ES-I3 (cell line): ENCODE measurements around the gene SYT17.

ENCODE experiments used
- H3K36me3 ChIP-seq: 2 replicates; pipeline ENCODE4 v1.6.1; 2013; ENCODE audit warnings: mild to moderate bottlenecking, low read length, control low read depth, moderate library complexity; ENCODE audit not compliant: insufficient read depth
- H3K4me1 ChIP-seq: 2 replicates; pipeline ENCODE4 v1.6.1; 2013; ENCODE audit warnings: mild to moderate bottlenecking, control low read depth, low read length; ENCODE audit not compliant: insufficient read depth
- H3K9ac ChIP-seq: 2 replicates; pipeline ENCODE4 v1.6.1; 2013; ENCODE audit warnings: low read depth, mild to moderate bottlenecking, low read length, moderate library complexity
- H3K9me3 ChIP-seq: 2 replicates; pipeline ENCODE4 v1.6.1; 2013; ENCODE audit warnings: mild to moderate bottlenecking, low read length, moderate library complexity; ENCODE audit not compliant: control insufficient read depth, insufficient read depth

The SYT17 gene, protein sequence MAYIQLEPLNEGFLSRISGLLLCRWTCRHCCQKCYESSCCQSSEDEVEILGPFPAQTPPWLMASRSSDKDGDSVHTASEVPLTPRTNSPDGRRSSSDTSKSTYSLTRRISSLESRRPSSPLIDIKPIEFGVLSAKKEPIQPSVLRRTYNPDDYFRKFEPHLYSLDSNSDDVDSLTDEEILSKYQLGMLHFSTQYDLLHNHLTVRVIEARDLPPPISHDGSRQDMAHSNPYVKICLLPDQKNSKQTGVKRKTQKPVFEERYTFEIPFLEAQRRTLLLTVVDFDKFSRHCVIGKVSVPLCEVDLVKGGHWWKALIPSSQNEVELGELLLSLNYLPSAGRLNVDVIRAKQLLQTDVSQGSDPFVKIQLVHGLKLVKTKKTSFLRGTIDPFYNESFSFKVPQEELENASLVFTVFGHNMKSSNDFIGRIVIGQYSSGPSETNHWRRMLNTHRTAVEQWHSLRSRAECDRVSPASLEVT

DNA sequence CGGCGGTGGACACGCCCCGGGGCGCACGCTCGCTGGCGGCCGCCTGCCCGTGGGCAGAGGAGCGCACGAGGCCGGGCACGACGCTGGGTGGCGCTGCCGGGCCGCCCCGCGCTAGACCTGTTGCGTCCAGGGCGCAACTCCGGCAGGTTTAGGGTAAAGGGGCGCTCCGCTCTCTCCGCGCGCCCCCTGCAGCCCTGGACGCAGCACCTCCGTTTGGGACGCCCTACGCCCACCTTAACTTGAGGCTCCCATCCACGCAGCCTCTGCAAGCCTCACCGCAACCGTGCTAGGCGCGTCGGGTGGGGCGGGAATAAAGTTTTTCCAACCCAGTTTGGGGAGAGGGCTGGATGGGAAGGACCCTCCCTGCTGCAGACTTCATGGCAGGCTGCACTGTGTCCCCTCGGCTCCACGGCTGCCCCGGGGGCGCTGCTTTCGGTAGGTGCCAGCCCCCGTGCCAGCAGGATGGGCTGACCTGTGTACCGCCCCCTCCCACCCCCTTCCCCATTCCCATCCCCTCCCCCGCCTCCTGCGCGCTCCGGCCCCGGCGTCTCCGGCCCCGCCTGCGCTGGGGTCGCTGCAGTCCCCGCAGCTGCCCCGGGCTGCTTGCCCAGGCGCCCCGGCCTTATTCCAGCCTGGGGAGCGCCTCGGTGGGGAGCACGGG is at the start of gene SYT17:
SYT17 (plus strand) TSS at position 531 of the 661 bp plus-strand sequence. CDS start 407 bp downstream, outside the sequence.
- peak within 1 kb of the TSS; percentile 65 for H3K9ac ChIP-seq
- no peaks in the 10 kb centered on the region; the same call in 1 of the 2 replicates for H3K9me3 ChIP-seq
- H3K4me1 ChIP-seq = 0 out of 2 replicates have a peak, but pooled peaks cover under 1% of the 10 kb centered on the region
- H3K36me3 ChIP-seq = no peaks in the 10 kb centered on the region

DNA sequence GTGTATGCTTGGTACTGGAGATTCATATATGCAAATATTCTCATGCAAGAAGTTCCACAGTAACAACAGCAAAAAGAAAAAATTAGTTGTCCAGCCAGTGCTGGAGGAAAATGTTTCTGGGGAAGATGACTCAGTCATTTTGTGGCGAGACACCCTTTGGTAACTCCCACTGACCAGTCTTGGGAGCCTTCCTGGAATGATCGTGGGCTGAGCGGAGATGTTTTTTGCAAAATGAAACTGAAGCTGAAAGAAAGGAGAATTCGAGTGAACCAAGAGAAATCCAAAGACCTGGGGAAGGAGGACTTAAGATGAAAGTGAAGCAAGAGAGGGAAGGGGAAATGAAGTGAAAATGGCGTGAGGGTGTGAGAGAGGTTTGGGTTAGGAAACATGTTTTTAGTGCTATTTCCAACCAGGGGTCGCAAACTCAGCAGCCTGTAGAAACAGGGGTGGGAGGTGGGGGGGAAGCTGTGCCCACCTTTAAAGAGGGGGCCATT is 49.1 kb upstream of the SYT17 start:
- no peak overlapping the region for H3K9ac ChIP-seq
- peaks cover 17% of the 10 kb centered on the region for H3K4me1 ChIP-seq
- no peaks in the 10 kb centered on the region for H3K9me3 ChIP-seq
- no peaks in the 10 kb centered on the region for H3K36me3 ChIP-seq

DNA sequence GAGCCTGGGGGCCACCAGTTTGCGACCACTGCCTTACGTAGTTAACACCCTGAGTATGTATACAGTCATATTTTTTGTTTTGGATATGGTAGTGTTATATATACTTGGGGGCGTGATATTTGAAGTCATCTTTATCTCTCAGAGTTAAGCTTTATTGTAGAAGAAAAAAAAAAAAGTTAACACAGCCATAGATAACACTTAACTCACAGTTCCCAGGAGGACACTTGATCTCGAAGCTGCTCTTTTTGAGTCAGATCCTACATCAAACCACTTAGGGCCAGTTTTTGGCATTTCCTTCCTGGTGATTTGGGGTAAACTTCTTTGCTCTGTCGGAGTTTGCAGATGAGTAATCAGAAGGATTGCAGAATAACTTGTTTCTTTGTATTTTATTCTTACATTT is 48.5 kb upstream of the SYT17 start:
- peaks cover 17% of the 10 kb centered on the region for H3K4me1 ChIP-seq
- H3K9ac ChIP-seq = no peak overlapping the region
- H3K9me3 ChIP-seq = no peaks in the 10 kb centered on the region
- H3K36me3 ChIP-seq = no peaks in the 10 kb centered on the region

DNA sequence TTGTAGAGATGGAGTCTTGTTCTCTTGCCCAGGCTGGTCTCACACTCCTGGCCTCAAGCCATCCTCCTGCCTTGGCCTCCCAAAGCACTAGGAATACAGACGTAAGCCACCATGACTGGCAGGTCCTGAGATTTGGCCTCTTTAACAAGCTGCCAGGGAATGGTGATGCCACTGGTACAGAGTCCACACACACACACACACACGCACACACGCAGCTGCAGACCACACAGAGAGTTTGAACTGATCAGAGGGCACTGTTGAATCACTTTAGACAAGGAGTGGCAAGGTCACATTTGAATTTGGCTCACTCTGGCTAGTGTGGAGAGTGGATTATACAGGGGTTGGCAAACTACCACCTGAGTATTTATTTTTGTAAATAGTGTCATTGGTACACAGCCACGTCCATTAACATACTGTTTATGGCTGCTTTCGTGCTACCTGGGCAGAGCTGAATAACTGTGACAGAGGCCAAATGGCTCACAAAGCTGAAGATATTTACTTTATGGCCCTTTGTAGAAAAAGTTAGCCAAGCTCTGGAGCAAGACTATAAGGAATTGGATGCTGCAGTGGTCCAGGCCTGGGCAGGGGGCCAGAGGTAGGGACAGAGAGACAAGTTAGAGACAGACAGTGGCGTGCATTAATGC is 44.4 kb upstream of the SYT17 start:
- Histone ChIP-seq H3K4me1 (peaks cover 7% of the 10 kb centered on the region), H3K9me3 (no peaks in the 10 kb centered on the region), H3K36me3 (no peaks in the 10 kb centered on the region), H3K9ac (no peak overlapping the region)

DNA sequence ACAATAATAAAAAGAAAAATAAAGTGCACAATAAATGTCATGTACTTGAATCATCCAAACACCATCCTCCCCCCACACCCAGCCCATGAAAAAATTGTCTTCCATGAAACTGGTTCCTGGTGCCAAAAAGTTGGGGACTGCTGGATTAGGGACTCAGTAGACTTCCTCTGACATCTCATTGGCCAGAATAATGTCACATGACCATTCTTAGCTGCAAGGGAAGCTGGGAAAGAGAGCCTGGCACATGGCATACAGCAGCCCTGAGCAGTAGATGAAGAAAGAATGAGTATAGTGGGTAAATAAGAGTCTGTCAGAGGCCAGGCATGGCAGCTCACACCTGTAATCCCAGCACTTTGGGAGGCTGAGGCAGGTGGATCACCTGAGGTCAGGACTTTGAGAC is 41.7 kb upstream of the SYT17 start:
- Histone ChIP-seq H3K36me3 (no peaks in the 10 kb centered on the region), H3K9ac (no peak overlapping the region), H3K4me1 (peaks cover 22% of the 10 kb centered on the region), H3K9me3 (no peaks in the 10 kb centered on the region)

DNA sequence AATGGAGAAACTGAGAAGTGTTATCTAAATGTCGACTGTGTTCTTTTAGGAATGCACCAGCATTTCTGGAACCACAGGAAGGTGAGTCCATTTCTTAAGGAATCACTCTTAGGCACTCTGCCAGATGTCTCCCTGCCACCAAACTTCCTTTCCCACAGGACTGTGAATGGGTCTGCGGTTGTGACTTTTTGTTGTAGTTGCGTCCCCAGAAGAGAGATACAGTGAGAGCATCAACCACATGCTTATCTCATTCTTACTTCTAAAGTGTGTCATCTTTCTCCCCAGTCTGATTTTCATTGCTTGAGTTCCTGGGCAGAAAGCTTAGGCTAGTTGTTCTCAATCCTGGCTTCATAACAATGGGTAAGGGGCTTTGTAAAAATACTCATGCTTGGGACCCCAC is 40.8 kb upstream of the SYT17 start:
- Histone ChIP-seq H3K9ac (no peak overlapping the region), H3K4me1 (peaks cover 29% of the 10 kb centered on the region), H3K9me3 (no peaks in the 10 kb centered on the region), H3K36me3 (no peaks in the 10 kb centered on the region)

DNA sequence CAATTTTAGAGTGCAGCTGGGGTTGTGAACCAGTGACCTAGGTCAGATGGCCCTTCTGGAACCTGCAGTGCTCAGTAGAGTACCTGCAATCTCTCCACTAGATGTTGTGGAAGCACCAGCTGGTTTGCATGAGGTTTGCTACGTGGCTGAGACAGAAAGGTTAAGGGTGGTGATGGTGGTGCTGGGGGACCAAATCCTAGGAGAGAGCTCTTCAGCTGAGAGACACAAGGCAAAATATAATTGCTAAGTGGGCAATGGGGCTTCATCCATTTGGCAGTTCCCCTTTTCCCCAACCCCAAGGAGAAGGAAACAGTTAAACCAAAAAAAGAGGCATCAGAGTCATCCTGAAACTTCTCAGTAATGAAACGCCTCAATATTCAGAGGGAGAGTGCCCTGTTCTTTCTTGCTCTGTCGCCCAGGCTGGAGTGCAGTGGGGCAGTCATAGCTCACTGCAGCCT is 40.3 kb upstream of the SYT17 start:
- no peak overlapping the region for H3K9ac ChIP-seq
- H3K9me3 ChIP-seq = no peaks in the 10 kb centered on the region
- H3K4me1 ChIP-seq = peaks cover 29% of the 10 kb centered on the region
- H3K36me3 ChIP-seq = no peaks in the 10 kb centered on the region

DNA sequence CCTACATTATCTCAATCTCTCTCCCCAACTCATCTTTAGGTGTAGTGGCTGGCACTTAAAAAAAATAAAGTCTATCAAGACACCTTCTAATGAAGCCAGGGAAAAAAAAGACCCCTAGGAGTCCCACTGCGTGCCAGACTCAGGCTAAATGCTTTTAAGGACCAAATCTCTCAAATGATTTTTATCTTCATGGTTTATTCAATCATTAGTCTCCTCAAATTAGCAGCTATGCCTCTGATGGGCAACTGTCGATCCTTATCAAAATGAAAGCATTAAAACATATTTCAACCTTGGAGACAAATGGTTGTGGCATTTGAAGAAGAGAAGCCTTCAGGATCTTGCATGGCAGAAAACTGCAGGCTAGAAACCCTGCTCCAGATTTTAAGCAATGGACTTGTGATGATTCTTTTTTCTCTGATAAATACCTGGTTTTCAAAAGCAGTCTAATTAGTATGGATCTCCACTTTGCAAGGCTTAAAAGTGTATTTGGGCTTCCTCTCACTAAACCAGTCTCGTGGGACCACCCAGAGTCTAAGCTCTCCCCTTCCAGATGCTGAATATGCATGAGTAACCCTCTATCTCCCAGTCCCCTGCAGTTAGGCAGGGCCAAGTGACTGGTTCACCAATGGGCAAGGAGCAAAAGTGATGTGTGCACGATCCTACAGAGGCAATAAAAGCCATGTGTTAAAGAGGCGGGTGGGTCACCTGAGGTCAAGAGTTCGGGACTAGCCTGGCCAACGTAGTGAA is 39.4 kb upstream of the SYT17 start:
- Histone ChIP-seq H3K9ac (no peak overlapping the region), H3K9me3 (no peaks in the 10 kb centered on the region), H3K36me3 (no peaks in the 10 kb centered on the region), H3K4me1 (peaks cover 29% of the 10 kb centered on the region)

DNA sequence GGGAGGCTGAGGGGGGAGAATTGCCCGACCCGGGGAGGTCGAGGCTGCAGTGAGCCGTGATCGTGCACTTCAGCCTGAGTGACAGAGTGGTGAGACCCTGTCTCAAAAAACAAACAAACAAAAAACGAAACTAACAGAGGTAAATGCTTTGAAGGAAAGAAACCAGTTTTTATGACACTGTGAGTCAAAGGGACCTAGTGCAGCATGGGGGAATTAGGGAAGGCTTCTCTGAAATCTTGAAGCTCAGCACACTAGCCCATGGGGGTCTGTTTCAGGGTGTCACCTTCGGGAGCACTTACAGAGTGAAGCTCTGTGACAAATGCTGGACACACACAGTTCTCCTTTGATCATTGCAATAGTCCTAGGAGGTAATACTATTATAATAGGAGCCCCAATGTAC is 37.7 kb upstream of the SYT17 start:
- Histone ChIP-seq H3K36me3 (no peaks in the 10 kb centered on the region), H3K4me1 (peaks cover 32% of the 10 kb centered on the region), H3K9me3 (no peaks in the 10 kb centered on the region), H3K9ac (no peak overlapping the region)

DNA sequence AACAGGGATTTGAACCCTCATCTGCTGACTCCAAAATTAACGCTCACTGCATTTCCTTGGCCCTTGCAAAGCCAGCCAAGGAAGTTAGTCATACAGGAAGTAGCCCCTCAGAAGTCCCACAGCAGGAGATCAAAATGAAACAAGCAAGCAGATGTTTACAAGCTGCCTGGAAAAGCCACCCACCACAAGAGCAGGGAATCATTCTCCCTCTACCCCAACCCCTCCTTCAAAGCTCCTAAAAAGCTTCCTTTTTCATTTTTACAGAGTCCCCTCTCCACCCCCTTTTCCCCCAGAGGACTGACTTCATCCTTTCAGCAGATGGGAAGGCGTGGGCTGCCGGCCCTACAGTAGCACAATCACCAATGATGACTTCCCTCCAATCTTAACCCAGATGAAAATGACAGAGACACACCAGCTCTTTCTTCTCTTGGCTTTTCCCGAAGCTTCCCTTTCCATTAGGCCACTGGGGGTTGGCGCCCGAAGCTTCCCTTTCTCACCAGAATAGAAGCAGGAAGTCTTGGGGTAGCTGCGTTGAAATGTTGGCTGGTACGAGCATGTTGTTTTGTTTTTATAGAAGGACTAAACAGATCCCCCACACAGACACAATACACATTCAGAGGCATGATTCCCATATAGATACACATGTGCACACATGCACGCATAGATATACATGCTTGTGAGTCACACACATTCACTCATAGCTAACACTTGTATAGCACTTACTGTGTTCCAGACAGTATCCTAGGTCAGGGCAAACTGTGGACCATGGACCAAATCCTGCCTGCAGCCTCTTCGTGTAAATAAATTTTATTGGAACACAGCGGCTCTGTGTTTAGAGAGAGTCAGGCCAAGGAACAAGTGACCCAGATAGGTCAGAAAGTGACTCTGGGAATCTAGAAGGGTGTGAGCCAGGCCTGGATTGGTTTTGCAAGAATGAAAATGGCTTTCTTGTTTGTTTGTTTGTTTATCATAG is 36.9 kb upstream of the SYT17 start:
- Histone ChIP-seq H3K9me3 (no peaks in the 10 kb centered on the region), H3K9ac (peak overlapping the region; percentile 19; the same call in 1 of the 2 replicates), H3K36me3 (no peaks in the 10 kb centered on the region), H3K4me1 (peaks cover 39% of the 10 kb centered on the region)

DNA sequence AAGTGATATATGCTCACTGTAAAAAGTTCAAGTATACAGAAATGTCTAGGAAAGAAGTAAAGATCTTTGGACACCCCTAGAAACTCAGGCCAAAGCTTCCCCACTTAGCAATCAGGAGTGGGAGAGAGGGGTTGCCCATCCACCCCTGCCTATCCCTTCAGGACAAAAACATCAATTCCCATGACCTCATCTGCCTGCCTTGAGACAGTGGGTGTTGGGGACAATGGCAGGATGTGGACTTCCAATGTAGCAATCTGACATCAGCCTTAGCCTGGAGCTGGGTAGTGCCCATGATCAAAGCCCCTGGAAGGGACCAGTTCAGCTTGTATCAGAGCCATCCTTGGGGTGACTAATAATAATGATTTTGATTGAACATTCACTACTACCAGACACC is 36.2 kb upstream of the SYT17 start:
- Histone ChIP-seq H3K36me3 (no peaks in the 10 kb centered on the region), H3K9me3 (no peaks in the 10 kb centered on the region), H3K4me1 (peaks cover 44% of the 10 kb centered on the region), H3K9ac (no peak overlapping the region)

DNA sequence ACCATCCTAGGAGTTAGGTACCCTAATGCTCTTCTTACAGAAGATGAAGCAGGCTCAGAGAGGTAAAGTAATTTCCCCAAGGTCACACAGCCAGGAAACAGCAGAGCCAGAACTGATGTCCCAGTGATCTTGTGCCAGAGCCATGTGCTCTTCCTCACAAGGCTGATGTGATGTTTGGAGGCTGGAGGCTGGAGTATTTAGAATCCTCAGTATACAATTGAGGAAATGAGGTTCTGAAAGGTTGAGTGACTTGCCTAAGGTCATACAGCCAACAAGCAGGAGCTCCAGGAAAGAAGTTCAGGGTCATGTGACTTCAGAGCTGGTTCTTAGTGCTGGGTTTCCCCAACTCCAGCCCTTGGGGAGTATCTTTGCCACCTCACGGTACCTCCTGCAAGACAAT is 35.8 kb upstream of the SYT17 start:
- H3K36me3 ChIP-seq = no peaks in the 10 kb centered on the region
- peaks cover 48% of the 10 kb centered on the region for H3K4me1 ChIP-seq
- no peaks in the 10 kb centered on the region for H3K9me3 ChIP-seq
- H3K9ac ChIP-seq = no peak overlapping the region

DNA sequence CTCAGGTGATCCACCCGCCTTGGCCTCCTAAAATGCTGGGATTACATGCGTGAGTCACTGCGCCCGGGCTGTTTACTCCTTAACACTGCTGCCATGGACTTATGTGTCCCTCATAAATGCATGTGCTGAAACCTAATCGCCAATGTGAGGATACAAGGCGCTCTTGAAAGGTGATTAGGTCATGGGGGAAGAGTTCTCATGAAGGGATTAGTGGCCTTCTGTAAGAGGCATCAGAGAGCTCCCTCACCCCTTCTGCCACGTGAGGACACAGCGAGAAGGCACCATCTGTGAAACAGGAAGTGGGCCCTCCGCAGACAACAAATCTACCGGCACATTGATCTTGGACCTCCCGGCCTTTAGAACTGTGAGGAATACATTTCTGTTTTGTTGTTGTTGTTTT is 35.1 kb upstream of the SYT17 start:
- Histone ChIP-seq H3K36me3 (no peaks in the 10 kb centered on the region), H3K4me1 (peaks cover 54% of the 10 kb centered on the region), H3K9ac (no peak overlapping the region), H3K9me3 (no peaks in the 10 kb centered on the region)
